HEK293 (cell line): ENCODE data around the gene DES.

Experiments
- CTCF ChIA-PET: fragments of 350-600 bp; formaldehyde crosslinking; extraction: SDS; loops from one replicate; lab custom pipeline; 2021; ENCODE audit warnings: antibody characterized with exemption; lab: Yijun Ruan, JAX
- POLR2A ChIA-PET: fragments of 300-600 bp; formaldehyde crosslinking; extraction: SDS; loops from one replicate; lab custom pipeline; 2020; ENCODE audit warnings: antibody characterized with exemption, inconsistent platforms; lab: Yijun Ruan, JAX
- H3K27ac ChIP-seq: fragments of 200-500 bp; sonication (Bioruptor generic); 2 replicates; pipeline ENCODE4 v1.5.1; 2014; ENCODE audit warnings: low read depth, low read length, control low read depth, inconsistent platforms; ENCODE audit errors: extremely low read depth
- H3K36me3 ChIP-seq, 2 experiments: fragments of 200-500 bp in 1 of 2; sonication (Bioruptor generic) in 1 of 2; 1 replicate in 1 of 2; 2 replicates in 1 of 2; pipeline ENCODE4 v1.5.1; 2014 to 2017; ENCODE audit warnings: inconsistent platforms in 2 of 2, low read length in 2 of 2; ENCODE audit not compliant: control insufficient read depth in 2 of 2, insufficient read depth in 1 of 2
- H3K4me1 ChIP-seq: fragments of 200-500 bp; sonication (Bioruptor generic); 2 replicates; pipeline ENCODE4 v1.5.1; 2014; ENCODE audit warnings: mild to moderate bottlenecking, low read length, inconsistent platforms; ENCODE audit not compliant: control insufficient read depth, insufficient read depth
- H3K4me3 ChIP-seq: 2 replicates; pipeline ENCODE4 v1.5.1; 2011; ENCODE audit warnings: low read depth, mild to moderate bottlenecking, control low read depth, low read length, moderate library complexity
- H3K9me3 ChIP-seq: fragments of 200-500 bp; sonication (Bioruptor generic); 2 replicates; pipeline ENCODE4 v1.5.1; 2014; ENCODE audit warnings: low read depth, low read length, inconsistent platforms; ENCODE audit not compliant: control insufficient read depth, insufficient read depth
- ATF2 ChIP-seq: fragments of 450-650 bp; formaldehyde crosslinking; IDR thresholded peaks from 2 replicates; pipeline ENCODE4 v1.5.1; 2016; ENCODE audit warnings: missing biosample characterization, missing genetic modification characterization, low read depth
- GLI4 ChIP-seq: fragments of 450-650 bp; formaldehyde crosslinking; IDR thresholded peaks from 2 replicates; pipeline ENCODE4 v1.5.1; 2016; ENCODE audit warnings: missing biosample characterization, missing genetic modification characterization
- HIC1 ChIP-seq: fragments of 450-650 bp; formaldehyde crosslinking; IDR thresholded peaks from 2 replicates; pipeline ENCODE4 v1.5.1; 2016; ENCODE audit warnings: missing biosample characterization, missing genetic modification characterization
- IKZF3 ChIP-seq: fragments of 450-650 bp; IDR thresholded peaks from 2 replicates; pipeline ENCODE4 v1.5.0; 2018; ENCODE audit warnings: missing biosample characterization, mild to moderate bottlenecking, missing genetic modification characterization, moderate library complexity
- KLF7 ChIP-seq: fragments of 450-650 bp; formaldehyde crosslinking; IDR thresholded peaks from 2 replicates; pipeline ENCODE4 v1.5.1; 2016; ENCODE audit warnings: missing biosample characterization, missing genetic modification characterization, borderline replicate concordance
- REPIN1 ChIP-seq: fragments of 450-650 bp; formaldehyde crosslinking; IDR thresholded peaks from 2 replicates; pipeline ENCODE4 v1.5.1; 2017; ENCODE audit warnings: missing biosample characterization, missing genetic modification characterization, low read depth
- REST ChIP-seq: fragments of 450-650 bp; formaldehyde crosslinking; IDR thresholded peaks from 2 replicates; pipeline ENCODE4 v1.5.1; 2016; ENCODE audit warnings: missing biosample characterization, missing genetic modification characterization
- SP3 ChIP-seq: fragments of 450-650 bp; formaldehyde crosslinking; IDR thresholded peaks from 2 replicates; pipeline ENCODE4 v1.5.1; 2016; ENCODE audit warnings: missing biosample characterization, missing genetic modification characterization
- TCF7L2 ChIP-seq: IDR thresholded peaks from 2 replicates; pipeline ENCODE4 v1.6.1; 2011; ENCODE audit warnings: low read depth, mild to moderate bottlenecking, inconsistent platforms, low read length, moderate library complexity, borderline replicate concordance
- ZBTB6 ChIP-seq: fragments of 450-650 bp; formaldehyde crosslinking; IDR thresholded peaks from 2 replicates; pipeline ENCODE4 v1.5.1; 2017; ENCODE audit warnings: missing biosample characterization, missing genetic modification characterization
- ZBTB7A ChIP-seq: fragments of 450-650 bp; formaldehyde crosslinking; IDR thresholded peaks from 2 replicates; pipeline ENCODE4 v1.5.1; 2016; ENCODE audit warnings: low read depth, missing biosample characterization, missing genetic modification characterization
- ZNF133 ChIP-seq: fragments of 450-650 bp; formaldehyde crosslinking; IDR thresholded peaks from 2 replicates; pipeline ENCODE4 v1.5.1; 2016; ENCODE audit warnings: missing biosample characterization, missing genetic modification characterization
- ZNF169 ChIP-seq: fragments of 450-650 bp; formaldehyde crosslinking; IDR thresholded peaks from 2 replicates; pipeline ENCODE4 v1.5.1; 2016; ENCODE audit warnings: missing biosample characterization, missing genetic modification characterization
- ZNF211 ChIP-seq: fragments of 450-650 bp; formaldehyde crosslinking; IDR thresholded peaks from 2 replicates; pipeline ENCODE4 v1.5.1; 2016; ENCODE audit warnings: low read depth, missing biosample characterization, missing genetic modification characterization
- ZNF24 ChIP-seq: fragments of 450-650 bp; formaldehyde crosslinking; IDR thresholded peaks from 2 replicates; pipeline ENCODE4 v1.5.1; 2016; ENCODE audit warnings: missing biosample characterization, missing genetic modification characterization
- ZNF341 ChIP-seq: fragments of 450-650 bp; formaldehyde crosslinking; IDR thresholded peaks from 2 replicates; pipeline ENCODE4; 2016; ENCODE audit warnings: low read depth, missing biosample characterization, missing genetic modification characterization
- ZNF391 ChIP-seq: fragments of 450-650 bp; formaldehyde crosslinking; IDR thresholded peaks from 2 replicates; pipeline ENCODE4 v1.5.1; 2016; ENCODE audit warnings: low read depth, missing biosample characterization, missing genetic modification characterization, borderline replicate concordance
- ZNF404 ChIP-seq: fragments of 450-650 bp; formaldehyde crosslinking; IDR thresholded peaks from 2 replicates; pipeline ENCODE4 v1.5.1; 2017; ENCODE audit warnings: missing biosample characterization, missing genetic modification characterization
- ZNF513 ChIP-seq: fragments of 450-650 bp; IDR thresholded peaks from 2 replicates; pipeline ENCODE4 v1.5.1; 2018; ENCODE audit warnings: missing biosample characterization, missing genetic modification characterization
- ZNF580 ChIP-seq: fragments of 450-650 bp; formaldehyde crosslinking; IDR thresholded peaks from 2 replicates; pipeline ENCODE4 v1.5.1; 2016; ENCODE audit warnings: missing biosample characterization, missing genetic modification characterization
- ZNF596 ChIP-seq: fragments of 450-650 bp; IDR thresholded peaks from 2 replicates; pipeline ENCODE4 v1.5.0; 2018; ENCODE audit warnings: missing biosample characterization, mild to moderate bottlenecking, missing genetic modification characterization, moderate library complexity
- ZNF623 ChIP-seq: fragments of 450-650 bp; formaldehyde crosslinking; IDR thresholded peaks from 2 replicates; pipeline ENCODE4 v1.5.1; 2016; ENCODE audit warnings: missing biosample characterization, missing genetic modification characterization
- ZNF658 ChIP-seq: fragments of 450-650 bp; formaldehyde crosslinking; IDR thresholded peaks from 2 replicates; pipeline ENCODE4; 2016; ENCODE audit warnings: missing biosample characterization, missing genetic modification characterization
- ZNF664 ChIP-seq: fragments of 450-650 bp; formaldehyde crosslinking; IDR thresholded peaks from 2 replicates; pipeline ENCODE4 v1.5.1; 2016; ENCODE audit warnings: missing biosample characterization, missing genetic modification characterization
- ZNF670 ChIP-seq: fragments of 450-650 bp; formaldehyde crosslinking; IDR thresholded peaks from 2 replicates; pipeline ENCODE4 v1.5.1; 2016; ENCODE audit warnings: missing biosample characterization, missing genetic modification characterization, low read depth
- ZNF776 ChIP-seq: fragments of 450-650 bp; formaldehyde crosslinking; IDR thresholded peaks from 2 replicates; pipeline ENCODE4 v1.5.0; 2017; ENCODE audit warnings: missing biosample characterization, missing genetic modification characterization, borderline replicate concordance

The DES gene

GRCh38 chr2:219395609-219396008, 22.6 kb upstream of the DES start:
- H3K36me3 ChIP-seq, result no peaks in the 10 kb centered on the region
- no peak overlapping the region for H3K4me3 ChIP-seq
- TF ChIP-seq ZNF404 (tag by site-specific recombination) (no peak), ZNF341 (no peak), GLI4 (no peak), ZNF211 (tag by site-specific recombination) (no peak), REPIN1 (tag by site-specific recombination) (no peak), ATF2 (tag by site-specific recombination) (no peak), ZNF391 (tag by site-specific recombination) (no peak), TCF7L2 (no peak), ZNF580 (tag by site-specific recombination) (no peak), ZNF513 (no peak), ZNF596 (tag by site-specific recombination) (no peak), ZNF776 (tag by site-specific recombination) (no peak), ZNF24 (tag by site-specific recombination) (no peak), HIC1 (tag by site-specific recombination) (no peak)
- no peaks in the 10 kb centered on the region for H3K9me3 ChIP-seq
- CTCF ChIA-PET, result interaction anchor here (0.5 kb wide), 1 partner anchor 226 kb away, joined by 3 read pairs; the partner anchor contains the start of gene SLC23A3
- POLR2A ChIA-PET, result no interaction called here
- H3K27ac ChIP-seq, result no peak overlapping the region
- H3K4me1 ChIP-seq, result peaks cover 12% of the 10 kb centered on the region

- CTCF ChIA-PET, result interaction anchor here (0.9 to 9.6 kb wide), 3 partner anchors 79 to 133 kb away, joined by 3 to 196 read pairs (median 9); no protein-coding TSS in a partner anchor
- H3K27ac ChIP-seq, result no peak overlapping the region
- TF ChIP-seq ZBTB7A (tag by site-specific recombination) (no peak), IKZF3 (tag by site-specific recombination) (no peak), REST (tag by site-specific recombination) (no peak), ZNF664 (tag by site-specific recombination) (no peak), ZBTB6 (tag by site-specific recombination) (no peak), SP3 (tag by site-specific recombination) (no peak), ZNF169 (tag by site-specific recombination) (no peak), ZNF133 (tag by site-specific recombination) (no peak), ZNF670 (tag by site-specific recombination) (no peak), ZNF658 (no peak), ZNF623 (tag by site-specific recombination) (no peak), ZNF404 (tag by site-specific recombination) (no peak), KLF7 (tag by site-specific recombination) (no peak)
These were observed 21.2 kb upstream of the DES start for GRCh38 chr2:219396863-219397457.

More at GRCh38 chr2:219396863-219397457, 21.2 kb upstream of the DES start:
- Histone ChIP-seq H3K4me1 (peaks cover 19% of the 10 kb centered on the region), H3K4me3 (no peak overlapping the region), H3K36me3 (no peaks in the 10 kb centered on the region), H3K9me3 (no peaks in the 10 kb centered on the region)
- POLR2A ChIA-PET, result no interaction called here
